ENCODE measurements around the gene ZNF574.

DNA sequence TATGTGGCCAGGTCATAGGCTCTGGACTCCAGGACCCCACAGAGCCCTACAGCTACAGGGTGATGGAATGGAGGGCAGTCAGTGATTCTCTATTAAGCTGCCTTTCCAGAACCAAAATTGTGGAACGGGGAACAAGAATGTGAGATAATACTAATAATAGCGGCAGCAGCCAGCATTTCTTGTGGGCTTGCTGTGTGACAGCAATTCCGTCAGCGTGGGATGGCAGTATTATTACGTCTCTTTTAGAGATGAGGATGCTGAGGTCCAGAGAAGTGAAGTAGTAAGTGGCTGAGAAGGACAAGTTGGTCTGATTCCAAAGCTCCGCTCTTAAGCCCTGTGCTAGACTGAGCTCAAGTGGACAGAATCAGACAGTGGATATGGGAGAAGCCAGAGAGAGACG lies 30.4 kb upstream of the ZNF574 start:
- TF ChIP-seq CTCF (IDR thresholded peaks at IDR 0.05; ENCODE audit: insufficient read depth, low read length) (no peak), POLR2AphosphoS5 (IDR thresholded peaks at IDR 0.05; ENCODE audit: low read depth) (no peak)

Measured in HL-60 (cell line).